ENCODE measurements around the gene DAW1.

DNA sequence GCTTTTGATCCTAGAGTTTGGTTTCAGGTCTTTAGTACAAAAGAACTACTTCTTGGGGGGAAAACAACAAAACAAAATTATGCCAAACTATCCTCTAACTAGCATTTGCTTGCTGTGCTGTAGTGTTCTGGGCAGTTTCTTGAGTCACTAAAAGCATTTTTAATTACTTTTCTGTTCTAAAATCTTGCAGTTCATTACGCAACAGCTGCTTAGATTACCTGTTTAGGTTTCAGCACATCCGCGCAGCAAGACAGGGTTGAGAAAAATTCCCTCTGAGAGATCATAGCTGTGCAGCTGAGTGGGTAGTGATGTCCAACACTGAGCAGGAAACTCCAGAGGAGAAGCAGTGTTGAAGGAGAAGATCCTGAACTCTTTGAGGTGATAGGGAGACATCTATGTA lies 9.0 kb downstream of the DAW1 start:
- TF ChIP-seq TOE1 (CRISPR knock-in tag; IDR thresholded peaks at IDR 0.05) (no peak), ZSCAN5A (CRISPR knock-in tag; IDR thresholded peaks at IDR 0.05; ENCODE audit: borderline replicate concordance) (no peak), ZNF138 (CRISPR knock-in tag; IDR thresholded peaks at IDR 0.05; ENCODE audit: low read depth) (no peak)
- TF ChIP-seq, protein P1, sequence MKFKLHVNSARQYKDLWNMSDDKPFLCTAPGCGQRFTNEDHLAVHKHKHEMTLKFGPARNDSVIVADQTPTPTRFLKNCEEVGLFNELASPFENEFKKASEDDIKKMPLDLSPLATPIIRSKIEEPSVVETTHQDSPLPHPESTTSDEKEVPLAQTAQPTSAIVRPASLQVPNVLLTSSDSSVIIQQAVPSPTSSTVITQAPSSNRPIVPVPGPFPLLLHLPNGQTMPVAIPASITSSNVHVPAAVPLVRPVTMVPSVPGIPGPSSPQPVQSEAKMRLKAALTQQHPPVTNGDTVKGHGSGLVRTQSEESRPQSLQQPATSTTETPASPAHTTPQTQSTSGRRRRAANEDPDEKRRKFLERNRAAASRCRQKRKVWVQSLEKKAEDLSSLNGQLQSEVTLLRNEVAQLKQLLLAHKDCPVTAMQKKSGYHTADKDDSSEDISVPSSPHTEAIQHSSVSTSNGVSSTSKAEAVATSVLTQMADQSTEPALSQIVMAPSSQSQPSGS (CRISPR knock-in tag; IDR thresholded peaks at IDR 0.05) = no peak

All from HepG2 (cell line).